HepG2 (cell line): ENCODE data around the gene GMEB2. TPM values are rescaled to one million over a fixed set of nuclear protein-coding genes. Genes with fewer than 3 reads are reported as not detected.

Experiments used
- BCL6 ChIP-seq: IDR thresholded peaks from 2 replicates; pipeline ENCODE4 v1.6.1; 2016; ENCODE audit warnings: missing genetic modification reagents, missing compliant biosample characterization
- EED ChIP-seq: sonication (generic); formaldehyde crosslinking; IDR thresholded peaks from 2 replicates; pipeline ENCODE4 v1.5.0; 2020; ENCODE audit warnings: mild to moderate bottlenecking, missing genetic modification reagents
- ELF3 ChIP-seq: IDR thresholded peaks from 2 replicates; pipeline ENCODE4 v1.6.1; 2016; ENCODE audit warnings: missing genetic modification reagents, missing compliant biosample characterization
- FOSL2 ChIP-seq: sonication (generic); formaldehyde crosslinking; IDR thresholded peaks from 2 replicates; pipeline ENCODE4 v1.4.0; 2020; ENCODE audit warnings: missing genetic modification reagents
- GTF3A ChIP-seq: sonication (generic); formaldehyde crosslinking; conservative IDR thresholded peaks from 2 replicates; pipeline ENCODE4 v1.4.0; 2020; ENCODE audit warnings: mild to moderate bottlenecking, missing genetic modification reagents
- HNF4G ChIP-seq, 2 experiments: sonication (generic) in 1 of 2; formaldehyde crosslinking in 1 of 2; IDR thresholded peaks; 2 replicates each; pipeline versions ENCODE4 v1.4.0 to v1.6.1; 2011 to 2020; ENCODE audit warnings: borderline replicate concordance in 2 of 2, low read depth in 2 of 2, mild to moderate bottlenecking in 2 of 2, low read length in 1 of 2, missing genetic modification reagents in 1 of 2, moderate library complexity in 1 of 2
- HOMEZ ChIP-seq: IDR thresholded peaks from 2 replicates; pipeline ENCODE4 v1.6.1; 2016; ENCODE audit warnings: low read depth
- KLF15 ChIP-seq: sonication (generic); formaldehyde crosslinking; IDR thresholded peaks from 2 replicates; pipeline ENCODE4 v1.8.1; 2023; ENCODE audit warnings: borderline replicate concordance, mild to moderate bottlenecking, inconsistent platforms, missing genetic modification reagents, mixed read lengths
- MLLT10 ChIP-seq: sonication (generic); formaldehyde crosslinking; IDR thresholded peaks from 2 replicates; pipeline ENCODE4 v1.4.0; 2020; ENCODE audit warnings: missing genetic modification reagents
- NAIF1 ChIP-seq: sonication (generic); formaldehyde crosslinking; IDR thresholded peaks from 2 replicates; pipeline ENCODE4 v1.5.0; 2020; ENCODE audit warnings: mild to moderate bottlenecking, missing genetic modification reagents, borderline replicate concordance
- PHF8 ChIP-seq: sonication (generic); formaldehyde crosslinking; IDR thresholded peaks from 2 replicates; pipeline ENCODE4 v1.5.0; 2020; ENCODE audit warnings: missing genetic modification reagents
- RAD21 ChIP-seq: fragments of 450-650 bp; formaldehyde crosslinking; IDR thresholded peaks from 2 replicates; pipeline ENCODE4 v1.5.0; 2020; ENCODE audit warnings: mild to moderate bottlenecking
- RBM39 ChIP-seq: fragments of 200-400 bp; formaldehyde crosslinking; IDR thresholded peaks from one replicate; pipeline ENCODE4 v1.6.1; 2018; ENCODE audit warnings: antibody characterized with exemption, mild to moderate bottlenecking, low read depth, low read length; ENCODE audit not compliant: poor library complexity, severe bottlenecking
- SNAI1 ChIP-seq: sonication (generic); formaldehyde crosslinking; IDR thresholded peaks from 2 replicates; pipeline ENCODE4 v1.5.0; 2020; ENCODE audit warnings: mild to moderate bottlenecking, missing genetic modification reagents, borderline replicate concordance
- SPEN ChIP-seq: sonication (generic); formaldehyde crosslinking; IDR thresholded peaks from 2 replicates; pipeline ENCODE4 v1.5.1; 2020; ENCODE audit warnings: low read depth, mild to moderate bottlenecking, missing genetic modification reagents
- TP53 ChIP-seq: sonication (generic); formaldehyde crosslinking; conservative IDR thresholded peaks from 2 replicates; pipeline ENCODE4 v1.4.0; 2020; ENCODE audit warnings: missing genetic modification reagents
- ZNF101 ChIP-seq: sonication (generic); formaldehyde crosslinking; IDR thresholded peaks from 2 replicates; pipeline ENCODE4 v1.4.0; 2020; ENCODE audit warnings: mild to moderate bottlenecking, low read depth, missing genetic modification reagents, borderline replicate concordance
- ZNF329 ChIP-seq: sonication (generic); formaldehyde crosslinking; IDR thresholded peaks from 2 replicates; pipeline ENCODE4 v1.9.0; 2021; ENCODE audit warnings: low read depth, mild to moderate bottlenecking, missing genetic modification reagents
- ZNF614 ChIP-seq: IDR thresholded peaks from 2 replicates; pipeline ENCODE4 v1.6.1; 2018; ENCODE audit warnings: missing biosample characterization, missing genetic modification reagents, inconsistent platforms, borderline replicate concordance
- ZNF746 ChIP-seq: sonication (generic); formaldehyde crosslinking; IDR thresholded peaks from 2 replicates; pipeline ENCODE4 v1.8.0; 2022; ENCODE audit warnings: mild to moderate bottlenecking, missing genetic modification reagents
- polyA plus RNA-seq, 8 experiments: library from polyadenylated mRNA; depleted of rRNA in 3 of 8; stranded (reverse) in 7 of 8; unstranded in 1 of 8; fragments of >200 nt; fragmentation: Illumina TruSeq in 4 of 8; extraction: Trizol in 4 of 8; gene quantifications; 2 replicates each; pipeline versions ENCODE4 v1.2.1 to v1.2.3, GENCODE V29; 2011 to 2016; ENCODE audit warnings: low read depth in 4 of 8, missing spikeins in 1 of 8, mixed read lengths in 1 of 8; ENCODE audit not compliant: insufficient read depth in 1 of 8
- total RNA-seq, 5 experiments: library from RNA; depleted of rRNA; stranded (reverse); fragments of >200 nt; fragmentation: Illumina TruSeq; extraction: Trizol; gene quantifications; 2 replicates each; pipeline ENCODE4 v1.2.3, GENCODE V29; 2016; ENCODE audit warnings: low read depth in 1 of 5

GMEB2 gene
- total and polyA plus RNA-seq, 2 of the 13 experiments (the other 11 are each of a cell fraction or from before 2014, with no cell fraction given), result 10.6 to 12.4 TPM

GRCh38 chr20:63572788-63573646 lies 53.9 kb downstream of the GMEB2 start (continued):
- no peak for TF ChIP-seq GTF3A
- peak; percentile 47; the same call in 1 of the 2 replicates for TF ChIP-seq ZNF614
- peak; percentile 57; the same call in 1 of the 2 replicates for TF ChIP-seq SPEN (CRISPR knock-in tag)
- TF ChIP-seq ZNF329, result no peak
- TF ChIP-seq EED (CRISPR knock-in tag), result no peak; the same call in 1 of the 2 replicates
- peak; percentile 35; the same call in 1 of the 2 replicates for TF ChIP-seq PHF8 (CRISPR knock-in tag)
- peak; percentile 90 for TF ChIP-seq RAD21 (CRISPR knock-in tag)
- TF ChIP-seq TP53 (CRISPR knock-in tag), result no peak
- no peak for TF ChIP-seq HOMEZ
- 0 out of 2 replicates have a peak, but pooled peaks have one; percentile 8 for TF ChIP-seq ELF3
- no peak for TF ChIP-seq NAIF1 (CRISPR knock-in tag)
- no peak for TF ChIP-seq ZNF101
- TF ChIP-seq SNAI1 (CRISPR knock-in tag), result no peak
- TF ChIP-seq RBM39, result no peak
- peak; percentile 18; the same call in 1 of the 2 replicates for TF ChIP-seq BCL6 (CRISPR knock-in tag)
- TF ChIP-seq KLF15, result no peak
- TF ChIP-seq ZNF746 (CRISPR knock-in tag), result 0 out of 2 replicates have a peak, but pooled peaks have one; percentile 27
- TF ChIP-seq FOSL2 (CRISPR knock-in tag), result 0 out of 2 replicates have a peak, but pooled peaks have one; percentile 19
- no peak for TF ChIP-seq MLLT10 (CRISPR knock-in tag)
- no peak for TF ChIP-seq HNF4G (IDR thresholded peaks at IDR 0.05; ENCODE audit: borderline replicate concordance, low read depth, low read length)
- no peak for TF ChIP-seq HNF4G (CRISPR knock-in tag; IDR thresholded peaks at IDR 0.05; ENCODE audit: borderline replicate concordance, low read depth)
